Jurkat, Clone E6-1 (cell line): Measurements from ENCODE around the gene BLTP3B. TPM values are rescaled to one million over a fixed set of nuclear protein-coding genes. Genes with fewer than 3 reads are reported as not detected.
"Not testable (repeated sequence)": the region's sequence is repeated elsewhere in the genome, so short reads cannot be mapped to it uniquely, and the experiment has no call there.

Source experiments
- DNase-seq: peaks from one replicate; pipeline ENCODE4 v3.0.0-alpha.2; 2011; ENCODE audit warnings: low read depth, low spot score
- H3K4me3 ChIP-seq: 2 replicates; pipeline ENCODE4 v1.5.1; 2011; ENCODE audit warnings: mild to moderate bottlenecking, low read length, control low read depth, moderate library complexity
- polyA plus RNA-seq: library from polyadenylated mRNA; unstranded; fragments of >200 nt; gene quantifications from one replicate; pipeline ENCODE4 v1.2.1, GENCODE V29; 2012; ENCODE audit warnings: missing spikeins; ENCODE audit not compliant: insufficient read length, insufficient read depth

BLTP3B gene
- 6.3 TPM for polyA plus RNA-seq

DNA sequence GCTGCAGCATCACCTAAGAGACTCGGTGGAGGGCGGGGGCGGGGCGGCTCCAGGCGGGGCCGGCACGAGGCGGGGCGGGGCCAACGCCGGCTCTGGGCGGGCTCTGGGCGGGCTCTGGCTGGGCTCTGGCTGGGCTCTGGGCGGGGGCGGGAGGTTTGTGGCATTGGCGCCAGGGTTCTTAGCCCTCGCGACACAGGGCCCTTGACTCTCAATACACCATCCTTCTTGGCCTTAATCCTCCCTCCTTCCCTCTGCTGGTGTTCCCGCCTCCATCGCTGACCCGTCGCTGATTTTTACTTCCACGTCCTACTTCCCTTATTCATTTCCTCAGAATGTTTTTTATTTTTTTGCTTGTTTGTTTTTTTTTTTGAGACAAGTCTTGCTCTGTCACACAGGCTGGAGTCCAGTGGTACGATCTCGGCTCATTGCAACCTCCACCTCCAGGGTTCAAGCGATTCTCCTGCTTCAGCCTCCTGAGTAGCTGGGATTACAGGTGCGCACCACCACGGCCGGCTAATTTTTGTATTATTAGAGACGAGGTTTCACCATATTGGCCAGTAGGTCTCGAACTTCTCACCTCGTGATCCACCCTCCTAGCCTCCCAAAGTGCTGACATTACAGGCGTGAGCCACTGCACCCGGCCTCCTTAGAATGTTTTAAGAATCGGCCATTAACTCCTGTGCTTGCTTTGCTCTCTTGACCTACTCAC lies at the start of gene BLTP3B:
Gene BLTP3B (minus strand): TSS at position 24 of the 709 bp plus-strand sequence. CDS start 239 bp downstream, outside the sequence.
- H3K4me3 ChIP-seq, result peak within 1 kb of the TSS; percentile 78
- DNase-seq, result peak; percentile 51

DNA sequence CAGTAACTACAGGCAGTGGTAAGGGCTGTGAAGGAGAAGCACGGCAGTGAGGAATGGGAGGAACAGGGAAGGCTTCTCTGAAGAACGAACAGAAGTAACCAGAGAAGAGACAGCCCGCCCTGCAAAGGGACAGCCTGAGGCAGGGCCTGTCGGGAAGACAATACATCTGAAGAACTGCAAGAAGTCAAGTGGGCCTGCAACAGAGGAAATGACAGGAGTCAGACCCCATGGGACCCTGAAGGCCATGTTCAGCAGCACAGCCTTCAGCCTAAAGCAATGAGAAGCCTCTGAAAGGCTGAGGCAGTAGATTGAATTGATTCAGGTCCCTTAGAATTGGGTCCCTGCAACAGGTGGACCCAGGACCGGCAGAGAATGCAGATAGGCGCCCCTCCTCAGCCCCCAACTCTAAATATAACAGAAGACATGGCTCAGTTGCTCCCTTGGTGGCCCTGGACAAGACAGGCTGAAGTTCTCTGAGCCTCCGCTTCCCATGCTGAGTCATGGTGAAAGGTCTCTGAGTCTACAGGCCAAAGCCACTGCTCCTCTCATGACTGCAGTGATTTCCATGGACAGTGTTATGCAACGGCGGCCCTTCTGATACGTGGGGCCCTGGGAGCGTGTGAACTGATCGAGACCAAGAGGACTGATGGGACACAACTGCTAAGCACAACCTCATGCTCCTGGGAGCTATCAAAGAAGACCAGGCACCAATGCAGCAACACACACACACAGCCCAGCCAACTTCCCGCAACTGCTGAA lies 47.1 kb upstream of the BLTP3B start:
- no peak overlapping the region for H3K4me3 ChIP-seq
- no peak for DNase-seq

- DNase-seq, H3K4me3 ChIP-seq: not testable (repeated sequence)
Measured at GRCh38 chr12:100188888-100189635, 46.4 kb upstream of the BLTP3B start.

- no peak overlapping the region for H3K4me3 ChIP-seq
- no peak for DNase-seq
Measured at GRCh38 chr12:100187857-100188519, 45.3 kb upstream of the BLTP3B start.

DNA sequence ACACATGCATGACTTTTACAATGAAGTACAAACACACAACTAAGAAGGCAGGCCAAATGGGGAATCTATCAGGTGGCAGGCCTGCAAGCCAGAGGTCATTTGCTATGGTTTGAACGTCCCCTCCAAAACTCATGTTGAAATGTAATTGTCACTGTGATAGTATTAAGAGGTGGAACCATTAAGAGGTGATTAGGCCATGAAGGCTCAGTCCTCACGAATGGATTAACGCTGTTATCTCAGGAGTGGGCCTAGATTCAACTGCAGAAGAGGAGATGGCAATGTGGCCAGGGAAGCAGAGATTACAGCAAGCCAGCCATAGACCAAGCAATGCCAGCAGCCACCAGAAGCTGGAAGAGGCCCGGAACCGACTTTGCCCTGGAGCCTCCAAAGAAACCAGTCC lies 44.4 kb upstream of the BLTP3B start:
- no peak for DNase-seq
- H3K4me3 ChIP-seq, result no peak overlapping the region

- no peak for DNase-seq
- H3K4me3 ChIP-seq, result no peak overlapping the region
Measured at GRCh38 chr12:100186071-100186470, 43.4 kb upstream of the BLTP3B start.

GRCh38 chr12:100185361-100185894 lies 42.8 kb upstream of the BLTP3B start:
- no peak overlapping the region for H3K4me3 ChIP-seq
- DNase-seq, result no peak

- H3K4me3 ChIP-seq, result no peak overlapping the region
- no peak for DNase-seq
Measured at GRCh38 chr12:100184549-100185145, 42.0 kb upstream of the BLTP3B start.

DNA sequence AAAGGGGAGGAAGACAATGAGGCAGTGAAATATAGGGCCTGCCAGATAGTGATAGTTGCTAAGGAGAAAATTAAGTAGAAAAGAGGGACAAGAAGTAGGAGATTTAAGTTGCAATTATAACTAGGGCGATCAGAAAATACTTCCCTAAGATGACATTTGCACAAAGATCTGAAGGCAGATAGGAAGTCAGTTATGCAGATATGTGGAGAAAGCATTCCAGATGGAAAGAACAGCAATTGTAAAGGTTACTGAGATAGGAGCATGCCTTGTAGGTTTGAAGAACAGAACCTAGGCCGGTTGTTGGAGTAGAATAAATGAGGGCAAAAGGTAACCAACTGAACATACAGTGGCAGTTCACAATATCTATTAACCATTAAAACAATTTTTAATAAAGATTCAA lies 36.6 kb upstream of the BLTP3B start:
- DNase-seq, result no peak

GRCh38 chr12:100176493-100176892 lies 33.8 kb upstream of the BLTP3B start:
- DNase-seq, H3K4me3 ChIP-seq: not testable (repeated sequence)

More for the DNA sequence above, 36.6 kb upstream of the BLTP3B start:
- no peak overlapping the region for H3K4me3 ChIP-seq

GRCh38 chr12:100174495-100174894 lies 31.8 kb upstream of the BLTP3B start:
- no peak overlapping the region for H3K4me3 ChIP-seq
- no peak for DNase-seq

DNA sequence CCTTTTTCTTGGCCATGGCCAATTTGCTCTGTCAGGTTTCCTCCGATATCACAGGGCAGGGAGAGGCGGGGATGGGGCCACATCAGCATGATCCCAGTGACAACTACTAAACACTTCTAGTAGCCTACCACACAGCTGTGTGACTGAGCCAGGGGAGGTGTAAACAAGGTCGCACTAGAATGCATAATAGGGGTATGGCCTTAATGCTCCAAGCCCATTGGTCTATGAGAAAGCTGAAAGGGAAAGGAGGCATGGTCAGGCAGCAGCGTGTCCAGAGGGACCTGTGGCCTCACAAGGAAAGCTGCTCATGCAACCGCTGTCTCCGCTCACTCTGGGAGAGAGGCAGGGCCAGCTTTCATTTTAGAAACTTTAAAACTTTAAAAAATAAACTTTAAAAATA lies 30.4 kb upstream of the BLTP3B start:
- DNase-seq, result no peak
- no peak overlapping the region for H3K4me3 ChIP-seq

- no peak for DNase-seq
- H3K4me3 ChIP-seq, result no peak overlapping the region
Measured at GRCh38 chr12:100171248-100171647, 28.6 kb upstream of the BLTP3B start.

DNA sequence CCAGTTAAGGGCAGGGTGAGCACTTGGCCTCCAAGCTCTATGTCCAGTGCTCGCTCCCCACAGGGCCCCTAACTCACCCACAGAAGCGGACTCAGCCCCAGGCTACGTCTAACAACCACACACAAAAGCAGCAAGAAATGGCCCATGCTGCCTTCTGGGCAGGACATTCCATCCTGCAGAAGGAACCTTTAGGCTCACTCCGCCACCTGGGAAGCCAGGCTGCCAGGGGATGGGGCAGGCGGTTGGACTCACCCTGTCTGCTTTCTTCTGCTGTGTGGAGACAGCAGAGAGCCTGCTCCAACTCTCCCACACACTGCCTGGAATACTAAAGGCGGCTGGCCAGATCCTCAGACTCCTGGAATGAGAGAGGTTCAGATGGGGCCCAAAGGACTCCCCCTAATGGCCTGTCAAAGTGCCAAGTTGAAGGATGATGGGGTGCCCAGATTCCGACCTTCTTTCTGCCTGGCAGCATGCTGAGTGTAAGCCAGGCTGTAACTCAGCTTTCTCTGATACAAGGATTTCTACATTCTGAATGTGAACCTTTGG lies 27.7 kb upstream of the BLTP3B start:
- DNase-seq, result no peak

DNA sequence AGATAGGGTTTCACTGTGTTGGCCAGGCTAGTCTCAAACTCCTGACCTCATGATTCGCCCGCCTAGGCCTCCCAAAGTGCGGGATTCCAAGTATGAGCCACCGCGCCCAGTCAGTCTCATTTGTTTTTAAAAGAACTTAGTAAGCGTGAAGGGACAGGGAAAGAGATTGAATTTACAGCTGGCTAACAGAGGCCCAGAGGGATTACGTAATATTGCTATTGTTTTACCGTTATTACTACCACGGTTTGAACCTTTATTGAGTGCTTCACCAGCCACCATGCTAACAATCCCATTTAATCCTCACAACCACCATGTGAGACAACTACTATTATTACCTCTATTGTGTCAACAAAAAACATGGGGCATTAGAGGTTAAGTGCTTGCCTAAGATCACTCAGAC lies 26.7 kb upstream of the BLTP3B start:
- no peak overlapping the region for H3K4me3 ChIP-seq
- DNase-seq, result no peak

More for the DNA sequence above, 27.7 kb upstream of the BLTP3B start:
- no peak overlapping the region for H3K4me3 ChIP-seq

DNA sequence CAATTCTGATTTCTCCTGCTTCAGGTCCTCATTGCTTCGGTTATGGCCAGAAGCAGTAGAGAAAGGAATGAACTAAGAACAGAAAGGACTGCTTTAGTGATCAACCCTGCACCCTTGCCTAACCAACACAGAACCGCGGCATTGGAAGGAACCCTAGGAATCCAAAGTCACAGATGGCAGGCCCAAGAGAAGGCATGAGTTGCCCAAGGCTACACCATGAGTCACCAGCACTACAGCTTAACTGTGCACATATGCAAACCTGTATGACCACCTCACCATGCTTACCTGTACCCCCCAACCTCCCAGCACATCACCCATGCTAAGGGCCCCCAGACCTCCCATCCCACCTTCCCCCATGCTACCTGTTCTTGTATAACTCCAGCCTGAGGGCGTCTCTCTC lies 25.9 kb upstream of the BLTP3B start:
- no peak overlapping the region for H3K4me3 ChIP-seq

DNA sequence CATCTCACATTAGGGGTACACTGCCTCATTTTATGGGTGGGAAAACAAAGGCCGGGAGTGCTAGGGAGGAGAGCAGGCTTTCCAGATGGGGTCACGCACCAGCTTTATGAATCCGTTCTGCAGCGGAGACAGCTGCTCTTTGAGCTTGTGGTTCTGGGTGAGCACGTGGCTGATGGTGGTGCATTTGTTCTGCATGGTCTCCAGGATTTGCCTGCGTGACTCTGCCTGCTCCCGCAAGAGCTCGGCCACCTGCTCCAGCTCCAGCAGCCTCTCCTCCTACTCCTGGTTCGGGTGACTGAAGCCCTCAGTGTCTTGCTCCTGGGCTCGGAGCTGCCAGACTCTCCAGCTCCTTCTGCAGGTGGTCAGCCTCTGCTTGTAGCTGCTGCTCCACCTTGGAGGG lies 23.6 kb upstream of the BLTP3B start:
- DNase-seq, result no peak
- H3K4me3 ChIP-seq, result no peak overlapping the region

More for the DNA sequence above, 25.9 kb upstream of the BLTP3B start:
- DNase-seq, result no peak

DNA sequence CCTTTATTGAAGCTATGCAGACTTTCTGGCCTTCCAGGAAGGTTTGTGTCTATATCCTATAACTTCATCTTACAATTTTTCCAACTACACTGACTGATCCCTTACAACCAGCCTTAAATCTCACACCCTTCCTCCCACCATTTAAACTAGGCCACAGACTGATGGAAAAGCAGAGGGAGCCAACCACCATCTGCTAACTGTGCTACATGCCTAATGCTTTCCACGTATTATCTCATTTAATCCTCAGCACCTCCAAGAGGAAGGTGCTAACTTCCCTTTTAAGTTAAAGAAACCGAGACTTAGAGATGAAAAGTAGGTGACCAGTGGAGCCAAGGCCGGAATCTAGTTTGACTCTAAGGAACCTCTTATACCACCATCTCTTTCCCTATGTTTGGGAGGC lies 22.7 kb upstream of the BLTP3B start:
- no peak for DNase-seq

More for the DNA sequence above, 22.7 kb upstream of the BLTP3B start:
- no peak overlapping the region for H3K4me3 ChIP-seq
